Spleen (tissue), 11 donors: ENCODE data around the gene UVSSA. TPM values are rescaled to one million over a fixed set of nuclear protein-coding genes. Genes with fewer than 3 reads are reported as not detected.
"Not testable (repeated sequence)": the region's sequence is repeated elsewhere in the genome, so short reads cannot be mapped to it uniquely, and the experiment has no call there.

Experiments
- DNase-seq: peaks from one replicate; pipeline ENCODE4 v3.0.0-alpha.2; 2020
- H3K27ac ChIP-seq, 8 donors: fragments of 200-600 bp; sonication (generic) in 7 of 8; 1 replicate in 4 of 8; 2 replicates in 4 of 8; pipeline versions ENCODE4 v1.5.0 to v1.8.0; 2016 to 2021; ENCODE audit warnings: inconsistent platforms in 4 of 8, mild to moderate bottlenecking in 4 of 8, moderate library complexity in 1 of 8
- H3K27me3 ChIP-seq, 7 donors: fragments of 200-600 bp; sonication (generic) in 6 of 7; replicated peaks in 1 of 7; 1 replicate in 4 of 7; 2 replicates in 3 of 7; pipeline versions ENCODE4 v1.5.0 to v1.8.0; 2016 to 2021; ENCODE audit warnings: inconsistent platforms in 3 of 7, mild to moderate bottlenecking in 1 of 7
- H3K36me3 ChIP-seq, 6 donors: fragments of 200-600 bp; sonication (generic) in 5 of 6; 1 replicate in 4 of 6; 2 replicates in 2 of 6; pipeline versions ENCODE4 v1.5.0 to v1.8.0; 2016 to 2021; ENCODE audit warnings: inconsistent platforms in 2 of 6
- H3K4me1 ChIP-seq, 6 donors: fragments of 200-600 bp; sonication (generic) in 5 of 6; 1 replicate in 3 of 6; 2 replicates in 3 of 6; pipeline versions ENCODE4 v1.5.0 to v1.8.0; 2016 to 2021; ENCODE audit warnings: inconsistent platforms in 3 of 6
- H3K4me3 ChIP-seq, 8 donors: fragments of 200-600 bp; sonication (generic) in 7 of 8; 1 replicate in 4 of 8; 2 replicates in 4 of 8; pipeline versions ENCODE4 v1.5.0 to v1.8.0; 2016 to 2021; ENCODE audit warnings: inconsistent platforms in 4 of 8, mild to moderate bottlenecking in 4 of 8, moderate library complexity in 2 of 8
- H3K9me3 ChIP-seq, 8 donors: fragments of 200-600 bp; sonication (generic) in 7 of 8; 1 replicate in 4 of 8; 2 replicates in 4 of 8; pipeline versions ENCODE4 v1.5.0 to v1.8.0; 2016 to 2021; ENCODE audit warnings: inconsistent platforms in 4 of 8
- CTCF ChIP-seq, 11 experiments: fragments of 200-600 bp in 7 of 11; fragments of 450-650 bp in 4 of 11; sonication (generic) in 4 of 11; IDR thresholded peaks in 8 of 11; conservative IDR thresholded peaks in 3 of 11; 1 replicate in 7 of 11; 2 replicates in 4 of 11; pipeline versions ENCODE4 v1.4.0 to v1.8.0; 2016 to 2021; ENCODE audit warnings: antibody characterized with exemption in 11 of 11, inconsistent platforms in 4 of 11, mild to moderate bottlenecking in 1 of 11
- POLR2A ChIP-seq, 3 donors: fragments of 450-650 bp; IDR thresholded peaks; one replicate each; pipeline ENCODE4 v1.5.1; 2017; ENCODE audit warnings: antibody characterized with exemption in 3 of 3, mild to moderate bottlenecking in 1 of 3
- POLR2AphosphoS5 ChIP-seq, 3 donors: sonication (generic); formaldehyde crosslinking; IDR thresholded peaks; one replicate each; pipeline ENCODE4 v1.5.1; 2017; ENCODE audit warnings: antibody characterized with exemption in 3 of 3
- WGBS, 5 donors: extraction: QIAGEN DNeasy Blood & Tissue Kit in 3 of 5; methylation state at CpG; one replicate each; pipeline versions ENCODE4 v1.1.5 to v1.1.7; 2013 to 2018; 5-methylcytosine and 5-hydroxymethylcytosine counted together
- intact Hi-C: fragments of 100-400 bp; cut with DNase I; formaldehyde crosslinking; loops from one replicate; pipeline ENCODE4 v1.15.0; 2023; ENCODE audit warnings: low total_unique reads
- polyA plus RNA-seq, 3 donors: library from polyadenylated mRNA; stranded (reverse); fragments of 200-250 nt; gene quantifications; one replicate each; pipeline ENCODE4 v1.2.1, GENCODE V29; 2013
- total RNA-seq, 7 donors: library from RNA; depleted of rRNA in 3 of 7; stranded (reverse); fragments of >200 nt in 3 of 7; fragmentation: NEBNext Ultra II Directional in 4 of 7; extraction: Animal tissue kit (Norgen Biotek cat#: 25700) in 4 of 7; gene quantifications; one replicate each; pipeline versions ENCODE4 v1.1.0 to v1.2.1, GENCODE V29; 2016 to 2021
- donor health status: healthy with polysubstance abuse.
- donor health status: DM: no; HTN: no; CAD: no; lungs with moderate emphysema.
- donor health status: DM: no; HTN: no; CAD: no.
- donor health status: Bipolar disorder and iron deficiency.
- donor health status: healthy.
- donor health status: DM: no; HTN: no; CAD: no.
- donor health status: DM: yes; HTN: yes; CAD: no.

Gene UVSSA
- total and polyA plus RNA-seq, 10 donors, result 3.0 to 54.0 (median 26.8) TPM

GRCh38 chr4:1385373-1386340 is 38.6 kb downstream of the UVSSA start:
- Histone ChIP-seq H3K27me3 (no peaks in the 10 kb centered on the region), H3K4me1 (no peaks in the 10 kb centered on the region), H3K4me3 (no peak overlapping the region), H3K27ac (no peak overlapping the region), H3K9me3 (peaks cover 4 to 41% (median 28%) of the 10 kb centered on the region in 8 donors), H3K36me3 (peaks cover 0 to 90% (median 44%) of the 10 kb centered on the region in 6 donors)
- intact Hi-C loops, result no loop called here
- DNase-seq, result peak; percentile 68
- TF ChIP-seq POLR2A (IDR thresholded peaks at IDR 0.05) (no peak), POLR2AphosphoS5 (IDR thresholded peaks at IDR 0.05) (peak in 1 of 3 donors; percentile 16)
- WGBS, 5 donors, result 93 to 98% (median 95%) methylated on average over 28 to 44 of the region's 44 CpGs

GRCh38 chr4:1393363-1393762 is 46.4 kb downstream of the UVSSA start:
- H3K4me1 ChIP-seq, H3K4me3 ChIP-seq, H3K27ac ChIP-seq, DNase-seq, intact Hi-C loops, H3K27me3 ChIP-seq: not testable (repeated sequence)
- Histone ChIP-seq H3K36me3 (peaks cover 0 to 56% (median 22%) of the 10 kb centered on the region in 6 donors), H3K9me3 (peaks cover 4 to 77% (median 50%) of the 10 kb centered on the region in 8 donors)
- WGBS, 5 donors, result 94 to 98% (median 97%) methylated on average over 5 of the region's 5 CpGs

- Histone ChIP-seq H3K27ac (no peak overlapping the region), H3K9me3 (peaks cover 0 to 77% (median 50%) of the 10 kb centered on the region in 8 donors), H3K4me3 (no peak overlapping the region), H3K27me3 (no peaks in the 10 kb centered on the region), H3K36me3 (peaks cover 0 to 51% (median 21%) of the 10 kb centered on the region in 6 donors), H3K4me1 (no peaks in the 10 kb centered on the region)
- 84 to 99% (median 98%) methylated on average over 10 of the region's 10 CpGs for WGBS, 5 donors
- TF ChIP-seq POLR2A (IDR thresholded peaks at IDR 0.05) (no peak), CTCF (IDR thresholded peaks at IDR 0.05 in 8 of 11, conservative IDR thresholded peaks at IDR 0.05 in 3 of 11) (no peak), POLR2AphosphoS5 (IDR thresholded peaks at IDR 0.05) (no peak)
- intact Hi-C loops, result no loop called here
- peak; percentile 43 for DNase-seq
Observed at GRCh38 chr4:1393866-1394265, 46.9 kb downstream of the UVSSA start.

- H3K27ac ChIP-seq, H3K4me3 ChIP-seq, H3K27me3 ChIP-seq, intact Hi-C loops, H3K4me1 ChIP-seq: not testable (repeated sequence)
- Histone ChIP-seq H3K9me3 (peaks cover 0 to 77% (median 42%) of the 10 kb centered on the region in 8 donors), H3K36me3 (peaks cover 0 to 42% (median 19%) of the 10 kb centered on the region in 6 donors)
- WGBS, 5 donors, result 94 to 96% (median 96%) methylated on average over 41 to 63 of the region's 63 CpGs
- peak; percentile 40 for DNase-seq
Observed at GRCh38 chr4:1394554-1395388, 47.8 kb downstream of the UVSSA start.

- WGBS, 5 donors, result 96 to 98% (median 98%) methylated on average over 22 to 26 of the region's 26 CpGs
- DNase-seq, result peak; percentile 24
- intact Hi-C loops, H3K4me1 ChIP-seq, H3K4me3 ChIP-seq, H3K27ac ChIP-seq: not testable (repeated sequence)
- Histone ChIP-seq H3K36me3 (peaks cover 0 to 41% (median 19%) of the 10 kb centered on the region in 6 donors), H3K9me3 (peaks cover 0 to 70% (median 40%) of the 10 kb centered on the region in 8 donors), H3K27me3 (peaks cover 0 to 12% (median 7%) of the 10 kb centered on the region in 7 donors)
Observed at GRCh38 chr4:1395389-1395820, 48.4 kb downstream of the UVSSA start.
